Sigmoid colon (tissue), 7 donors: ENCODE measurements around the gene AURKB. TPM values are rescaled to one million over a fixed set of nuclear protein-coding genes. Genes with fewer than 3 reads are reported as not detected.
A peak's percentile ranks its signal among the peaks of the same experiment; 100 is the strongest.
"Not testable (repeated sequence)": the region's sequence is repeated elsewhere in the genome, so short reads cannot be mapped to it uniquely, and the experiment has no call there.

Experiments
- DNase-seq: peaks from one replicate; pipeline ENCODE4 v3.0.0-alpha.2; 2019
- H3K27ac ChIP-seq, 4 donors: fragments of 200-600 bp; sonication (generic); one replicate each; pipeline ENCODE4 v1.5.1; 2016 to 2019; ENCODE audit warnings: mild to moderate bottlenecking in 1 of 4
- H3K27me3 ChIP-seq, 3 donors: fragments of 200-600 bp; sonication (generic); one replicate each; pipeline ENCODE4 v1.5.1; 2019; ENCODE audit warnings: mild to moderate bottlenecking in 1 of 3
- H3K36me3 ChIP-seq, 4 donors: fragments of 200-600 bp; sonication (generic); one replicate each; pipeline ENCODE4 v1.5.1; 2016 to 2019
- H3K4me1 ChIP-seq, 4 donors: fragments of 200-600 bp; sonication (generic); one replicate each; pipeline ENCODE4 v1.5.1; 2017 to 2019
- H3K4me3 ChIP-seq, 4 donors: fragments of 200-600 bp; sonication (generic); one replicate each; pipeline ENCODE4 v1.5.1; 2017 to 2019; ENCODE audit warnings: mild to moderate bottlenecking in 2 of 4, moderate library complexity in 1 of 4
- H3K9me3 ChIP-seq, 4 donors: fragments of 200-600 bp in 3 of 4; sonication (generic) in 3 of 4; one replicate each; pipeline versions ENCODE4 v1.5.1 to v1.6.1; 2013 to 2019
- EP300 ChIP-seq, 4 donors: sonication (generic); formaldehyde crosslinking; IDR thresholded peaks; one replicate each; pipeline ENCODE4 v1.6.1; 2017; ENCODE audit warnings: antibody characterized with exemption in 4 of 4
- POLR2A ChIP-seq, 2 donors: fragments of 450-650 bp; IDR thresholded peaks; one replicate each; pipeline ENCODE4 v1.6.1; 2016; ENCODE audit warnings: antibody characterized with exemption in 2 of 2, mild to moderate bottlenecking in 2 of 2, moderate library complexity in 2 of 2
- POLR2AphosphoS5 ChIP-seq, 4 donors: sonication (generic); formaldehyde crosslinking; IDR thresholded peaks; one replicate each; pipeline ENCODE4 v1.6.1; 2017; ENCODE audit warnings: antibody characterized with exemption in 4 of 4
- WGBS, 2 donors: extraction: QIAGEN DNeasy Blood & Tissue Kit; methylation state at CpG; one replicate each; pipeline ENCODE4 v1.1.7; 2013; 5-methylcytosine and 5-hydroxymethylcytosine counted together
- intact Hi-C: fragments of 100-400 bp; cut with DNase I; formaldehyde crosslinking; loops from one replicate; pipeline ENCODE4 v1.15.1; 2023
- polyA plus RNA-seq, 3 donors: library from polyadenylated mRNA; stranded (reverse); fragments of 200-250 nt; gene quantifications; one replicate each; pipeline ENCODE4 v1.2.3, GENCODE V29; 2013
- total RNA-seq, 4 donors: library from RNA; depleted of rRNA; stranded (reverse); fragments of >200 nt; gene quantifications; one replicate each; pipeline ENCODE4 v1.1.0, GENCODE V29; 2016
- TF ChIP-seq, protein P1 (sequence below), 4 experiments: fragments of 450-650 bp in 3 of 4; fragments of 200-600 bp in 1 of 4; IDR thresholded peaks; one replicate each; pipeline ENCODE4 v1.5.1; 2016 to 2019; ENCODE audit warnings: antibody characterized with exemption in 4 of 4, mild to moderate bottlenecking in 3 of 4, moderate library complexity in 2 of 4
- donor health status: healthy with polysubstance abuse.
- donor health status: Bipolar disorder and iron deficiency.
- donor health status: healthy.

The AURKB gene
- total and polyA plus RNA-seq, 7 donors = 1.4 to 45.6 (median 3.3) TPM; not detected in 2

DNA sequence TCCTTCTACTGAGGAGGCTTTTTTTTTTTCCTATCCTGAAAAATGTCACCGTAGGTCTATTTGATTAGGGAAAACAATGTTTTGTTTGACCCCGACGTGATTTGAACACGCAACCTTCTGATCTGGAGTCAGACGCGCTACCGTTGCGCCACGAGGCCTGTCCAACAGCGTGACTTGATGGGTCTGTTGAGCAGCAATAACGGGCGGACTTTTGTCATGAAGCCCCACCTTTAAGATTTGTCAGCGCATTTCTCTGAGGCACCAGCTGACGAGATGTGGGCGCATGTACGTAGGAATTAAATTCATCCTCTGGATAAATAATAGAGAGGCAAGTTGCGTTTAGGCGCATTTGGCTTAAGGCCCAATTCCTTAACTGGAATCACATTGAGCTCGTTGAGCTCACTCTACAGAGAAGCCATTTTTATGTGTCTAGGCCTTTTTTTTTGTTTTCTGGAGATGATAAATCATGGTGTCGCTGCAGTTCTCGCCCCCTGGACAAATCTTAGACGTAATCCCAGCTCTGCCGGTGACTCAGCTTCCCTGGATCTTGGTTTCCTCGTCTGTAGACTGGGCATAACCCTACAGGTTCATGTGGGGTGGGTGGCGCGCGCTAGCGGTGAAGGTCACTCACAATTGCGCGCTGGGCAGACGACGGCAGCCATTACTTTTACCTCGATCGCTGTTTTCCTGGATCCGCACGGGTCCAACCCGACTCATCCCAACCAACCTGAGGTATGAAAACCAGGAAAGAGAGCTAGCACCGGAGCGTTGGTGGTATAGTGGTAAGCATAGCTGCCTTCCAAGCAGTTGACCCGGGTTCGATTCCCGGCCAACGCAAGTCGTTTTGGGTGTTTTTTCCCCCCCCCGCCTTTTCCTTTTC is 10.6 kb upstream of the AURKB start:
- H3K4me3 ChIP-seq = peak overlapping the region; percentile 45 to 71 (median 66)
- intact Hi-C loops = loop anchor here (1.0 to 5.0 kb wide), 4 partner anchors 31 to 84 kb away; partner anchors contain the start of genes BORCS6 and VAMP2
- TF ChIP-seq POLR2AphosphoS5 (IDR thresholded peaks at IDR 0.05) = peak in 3 of 4 donors; percentile 30 to 51 (median 40)
- no peak for TF ChIP-seq POLR2A (IDR thresholded peaks at IDR 0.05)
- no peaks in the 10 kb centered on the region for H3K27me3 ChIP-seq
- H3K4me1 ChIP-seq = peaks cover 0 to 35% (median 15%) of the 10 kb centered on the region in 4 donors
- H3K36me3 ChIP-seq = no peaks in the 10 kb centered on the region
- no peaks in the 10 kb centered on the region for H3K9me3 ChIP-seq
- DNase-seq = peak; percentile 96
- 0 to 1% methylated on average over 45 of the region's 45 CpGs for WGBS, 2 donors
- peak overlapping the region; percentile 95 to 98 (median 96) for H3K27ac ChIP-seq

DNA sequence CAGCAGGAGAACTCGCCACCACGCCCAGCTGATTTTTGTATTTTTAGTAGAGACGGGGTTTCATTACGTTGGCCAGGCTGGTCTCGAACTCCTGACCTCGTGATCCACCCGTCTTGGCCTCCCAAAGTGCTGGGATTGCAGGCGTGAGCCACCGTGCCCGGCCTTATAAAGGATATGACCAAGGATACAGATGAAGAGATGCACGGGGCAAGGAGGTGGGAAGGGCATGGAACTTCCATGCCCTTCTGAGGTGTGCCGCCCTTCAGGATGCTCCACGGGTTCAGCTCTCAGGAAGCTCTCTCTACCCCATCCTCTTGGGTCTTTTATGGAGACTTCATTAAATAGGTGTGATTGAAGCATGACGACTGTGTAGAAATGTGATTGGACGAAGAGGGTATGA is 3.6 kb upstream of the AURKB start:
- intact Hi-C loops = not testable (repeated sequence)
- WGBS, 2 donors = 91% methylated on average over 15 of the region's 15 CpGs

DNA sequence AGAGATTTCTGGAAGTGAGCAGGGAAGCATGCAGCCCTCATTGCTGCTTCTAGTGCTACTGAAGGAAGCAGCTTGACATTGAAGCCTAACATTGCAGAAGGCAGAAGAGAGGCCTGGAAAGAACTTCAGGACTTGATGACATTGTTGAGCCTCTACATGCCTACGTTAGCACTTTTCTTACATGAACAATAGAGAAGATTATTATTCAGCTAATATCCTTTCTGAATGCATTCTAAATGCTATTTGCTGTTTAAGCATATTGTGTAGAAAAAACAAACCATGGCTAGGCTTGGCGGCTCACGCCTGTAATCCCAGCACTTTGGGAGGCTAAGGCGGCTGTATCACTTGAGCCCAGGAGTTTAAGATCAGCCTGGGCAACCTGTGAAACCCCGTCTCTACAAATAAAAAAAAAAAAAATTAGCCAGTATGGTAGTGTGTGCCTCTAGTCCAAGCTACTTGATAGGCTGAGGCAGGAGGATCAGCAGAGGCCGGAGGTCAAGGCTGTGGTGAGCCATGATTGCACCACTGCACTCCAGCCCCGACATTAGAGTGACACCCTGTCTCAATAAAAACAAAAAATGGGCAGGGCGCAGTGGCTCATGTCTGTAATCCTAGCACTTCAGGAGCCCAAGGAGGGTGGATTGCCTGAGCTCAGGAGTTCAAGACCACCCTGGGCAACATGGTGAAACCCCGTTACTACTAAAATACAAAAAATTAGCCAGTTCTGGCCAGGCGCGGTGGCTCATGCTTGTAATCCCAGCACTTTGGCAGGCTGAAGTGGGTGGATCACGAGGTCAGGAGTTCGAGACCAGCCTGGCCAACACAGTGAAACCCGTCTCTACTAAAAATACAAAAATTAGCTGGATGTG is 2.2 kb upstream of the AURKB start:
- Histone ChIP-seq H3K27me3 (no peaks in the 10 kb centered on the region), H3K36me3 (no peaks in the 10 kb centered on the region), H3K4me1 (peaks cover 0 to 11% (median 7%) of the 10 kb centered on the region in 4 donors), H3K9me3 (no peaks in the 10 kb centered on the region), H3K27ac (no peak overlapping the region), H3K4me3 (no peak overlapping the region)
- intact Hi-C loops = no loop called here
- WGBS, 2 donors = 85 to 87% methylated on average over 14 of the region's 14 CpGs
- TF ChIP-seq, protein P1, sequence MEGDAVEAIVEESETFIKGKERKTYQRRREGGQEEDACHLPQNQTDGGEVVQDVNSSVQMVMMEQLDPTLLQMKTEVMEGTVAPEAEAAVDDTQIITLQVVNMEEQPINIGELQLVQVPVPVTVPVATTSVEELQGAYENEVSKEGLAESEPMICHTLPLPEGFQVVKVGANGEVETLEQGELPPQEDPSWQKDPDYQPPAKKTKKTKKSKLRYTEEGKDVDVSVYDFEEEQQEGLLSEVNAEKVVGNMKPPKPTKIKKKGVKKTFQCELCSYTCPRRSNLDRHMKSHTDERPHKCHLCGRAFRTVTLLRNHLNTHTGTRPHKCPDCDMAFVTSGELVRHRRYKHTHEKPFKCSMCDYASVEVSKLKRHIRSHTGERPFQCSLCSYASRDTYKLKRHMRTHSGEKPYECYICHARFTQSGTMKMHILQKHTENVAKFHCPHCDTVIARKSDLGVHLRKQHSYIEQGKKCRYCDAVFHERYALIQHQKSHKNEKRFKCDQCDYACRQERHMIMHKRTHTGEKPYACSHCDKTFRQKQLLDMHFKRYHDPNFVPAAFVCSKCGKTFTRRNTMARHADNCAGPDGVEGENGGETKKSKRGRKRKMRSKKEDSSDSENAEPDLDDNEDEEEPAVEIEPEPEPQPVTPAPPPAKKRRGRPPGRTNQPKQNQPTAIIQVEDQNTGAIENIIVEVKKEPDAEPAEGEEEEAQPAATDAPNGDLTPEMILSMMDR (IDR thresholded peaks at IDR 0.05) = no peak
- no peak for TF ChIP-seq POLR2A (IDR thresholded peaks at IDR 0.05)
- no peak for TF ChIP-seq EP300 (IDR thresholded peaks at IDR 0.05)
- TF ChIP-seq POLR2AphosphoS5 (IDR thresholded peaks at IDR 0.05) = no peak
- no peak for DNase-seq

More for the DNA sequence above, 3.6 kb upstream of the AURKB start:
- not testable (repeated sequence) for H3K36me3 ChIP-seq, DNase-seq, H3K27ac ChIP-seq, H3K9me3 ChIP-seq, H3K4me3 ChIP-seq, H3K27me3 ChIP-seq
- H3K4me1 ChIP-seq = peaks cover 0 to 11% (median 7%) of the 10 kb centered on the region in 4 donors

DNA sequence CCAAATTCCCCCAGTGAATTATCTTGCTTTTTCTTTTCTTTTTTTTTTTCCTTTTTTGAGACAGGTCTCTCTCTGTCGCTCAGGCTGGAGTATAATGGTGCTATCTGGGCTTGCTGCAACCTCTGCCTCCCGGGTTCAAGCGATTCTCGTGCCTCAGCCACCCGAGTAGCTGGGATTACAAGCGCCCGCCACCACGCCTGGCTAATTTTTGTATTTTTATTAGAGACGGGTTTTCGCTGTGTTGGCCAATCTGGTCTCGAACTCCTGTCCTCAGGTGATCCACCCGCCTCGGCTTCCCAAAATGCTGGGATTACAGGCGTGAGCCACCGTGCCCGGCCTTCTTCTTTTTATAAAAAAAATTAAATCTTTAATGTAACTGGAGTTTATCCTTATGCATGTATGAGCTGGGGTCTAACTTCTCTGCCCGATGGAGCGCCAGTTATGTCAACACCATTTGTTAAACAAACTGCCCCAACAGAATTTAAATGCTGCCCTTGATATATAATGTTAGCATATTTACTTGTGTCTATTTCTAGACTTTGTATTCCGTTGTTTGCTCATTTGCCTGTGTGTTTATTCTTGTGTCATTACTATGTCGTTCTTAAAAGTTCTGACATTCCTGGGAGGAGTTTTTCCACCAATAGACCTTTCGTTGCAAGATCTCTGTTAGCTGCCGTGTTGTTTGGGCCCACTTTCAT is 535 bp upstream of the AURKB start:
- no peak for DNase-seq
- Histone ChIP-seq H3K36me3 (no peaks in the 10 kb centered on the region), H3K4me3 (peak overlapping the region; percentile 49 to 54 (median 50)), H3K4me1 (peaks cover 0 to 11% (median 7%) of the 10 kb centered on the region in 4 donors), H3K9me3 (no peaks in the 10 kb centered on the region), H3K27me3 (no peaks in the 10 kb centered on the region), H3K27ac (peak overlapping the region; percentile 77 to 85 (median 81))
- no peak for TF ChIP-seq EP300 (IDR thresholded peaks at IDR 0.05)
- no peak for TF ChIP-seq POLR2A (IDR thresholded peaks at IDR 0.05)
- TF ChIP-seq, protein P1 (IDR thresholded peaks at IDR 0.05) = no peak
- no peak for TF ChIP-seq POLR2AphosphoS5 (IDR thresholded peaks at IDR 0.05)
- intact Hi-C loops = no loop called here
- WGBS, 2 donors = 8 to 19% methylated on average over 22 of the region's 22 CpGs

DNA sequence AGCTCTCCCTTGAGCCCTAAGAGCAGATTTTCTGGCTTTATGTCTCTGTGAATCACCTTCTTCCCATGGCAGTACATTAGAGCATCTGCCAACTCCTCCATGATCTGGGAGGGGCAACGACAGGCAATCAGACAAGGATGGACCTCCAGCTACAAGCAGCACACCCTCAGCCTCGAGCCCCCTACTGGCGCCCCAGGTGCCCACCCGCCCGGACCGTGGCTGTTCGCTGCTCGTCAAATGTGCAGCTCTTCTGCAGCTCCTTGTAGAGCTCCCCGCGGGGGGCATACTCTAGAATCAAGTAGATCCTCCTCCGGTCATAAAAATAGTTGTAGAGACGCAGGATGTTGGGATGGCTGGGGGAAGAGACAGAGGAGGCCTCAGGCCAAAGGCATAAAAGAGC is 3.8 kb downstream of the AURKB start:
- DNase-seq = no peak
- Histone ChIP-seq H3K36me3 (no peaks in the 10 kb centered on the region), H3K27ac (no peak overlapping the region), H3K4me3 (no peak overlapping the region), H3K4me1 (peaks cover 0 to 11% (median 7%) of the 10 kb centered on the region in 4 donors), H3K9me3 (no peaks in the 10 kb centered on the region), H3K27me3 (no peaks in the 10 kb centered on the region)
- 94 to 96% methylated on average over 12 of the region's 12 CpGs for WGBS, 2 donors
- TF ChIP-seq POLR2AphosphoS5 (IDR thresholded peaks at IDR 0.05) (no peak), POLR2A (IDR thresholded peaks at IDR 0.05) (no peak), EP300 (IDR thresholded peaks at IDR 0.05) (no peak)
- TF ChIP-seq, protein P1 (IDR thresholded peaks at IDR 0.05) = no peak
- intact Hi-C loops = no loop called here
